ENCODE measurements around the gene FOXK2. TPM values are rescaled to one million over a fixed set of nuclear protein-coding genes. Genes with fewer than 3 reads are reported as not detected.

Gene FOXK2
- total RNA-seq, 1 donor: 29.3 TPM

- TF ChIP-seq CTCF (IDR thresholded peaks at IDR 0.05; ENCODE audit: extremely low read depth, low read depth, low read length): no peak
- no peaks in the 10 kb centered on the region for H3K27me3 ChIP-seq (ENCODE audit: insufficient read depth, low read length)
- H3K36me3 ChIP-seq (ENCODE audit: insufficient read depth, low read length): peaks cover 49% of the 10 kb centered on the region
- peaks cover 6% of the 10 kb centered on the region for H3K4me1 ChIP-seq (ENCODE audit: insufficient read depth, low read length)
- peaks cover 49% of the 10 kb centered on the region for H3K79me2 ChIP-seq (ENCODE audit: insufficient read depth, low read length)
- H4K20me1 ChIP-seq (ENCODE audit: insufficient read depth, low read length): peaks cover 16% of the 10 kb centered on the region
- H3K4me2 ChIP-seq (ENCODE audit: insufficient read depth, low read length): no peak overlapping the region
- DNase-seq (ENCODE audit: insufficient read length, low spot score, missing footprints): no peak
- no peak overlapping the region for H2AFZ ChIP-seq (ENCODE audit: low read length)
- H3K27ac ChIP-seq (ENCODE audit: low read depth, low read length): no peak overlapping the region
- H3K4me3 ChIP-seq (ENCODE audit: insufficient read depth, low read length): no peak overlapping the region
- no peaks in the 10 kb centered on the region for H3K9me3 ChIP-seq (ENCODE audit: low read depth, low read length)
These were observed 107.9 kb downstream of the FOXK2 start for GRCh38 chr17:82627405-82627804.

- no peak for DNase-seq (ENCODE audit: insufficient read length, low spot score, missing footprints)
- no peak overlapping the region for H3K27ac ChIP-seq (ENCODE audit: low read depth, low read length)
- H2AFZ ChIP-seq (ENCODE audit: low read length): no peak overlapping the region
- TF ChIP-seq CTCF (IDR thresholded peaks at IDR 0.05; ENCODE audit: extremely low read depth, low read depth, low read length): no peak
- H3K9me3 ChIP-seq (ENCODE audit: low read depth, low read length): no peaks in the 10 kb centered on the region
- no peaks in the 10 kb centered on the region for H3K4me1 ChIP-seq (ENCODE audit: insufficient read depth, low read length)
- H3K36me3 ChIP-seq (ENCODE audit: insufficient read depth, low read length): peaks cover 44% of the 10 kb centered on the region
- H3K27me3 ChIP-seq (ENCODE audit: insufficient read depth, low read length): no peaks in the 10 kb centered on the region
- no peak overlapping the region for H3K4me2 ChIP-seq (ENCODE audit: insufficient read depth, low read length)
- peaks cover 28% of the 10 kb centered on the region for H4K20me1 ChIP-seq (ENCODE audit: insufficient read depth, low read length)
- peaks cover 64% of the 10 kb centered on the region for H3K79me2 ChIP-seq (ENCODE audit: insufficient read depth, low read length)
- H3K4me3 ChIP-seq (ENCODE audit: insufficient read depth, low read length): no peak overlapping the region
These were observed 110.2 kb downstream of the FOXK2 start for GRCh38 chr17:82629748-82630147.

- H3K4me3 ChIP-seq (ENCODE audit: insufficient read depth, low read length): no peak overlapping the region
- H3K27me3 ChIP-seq (ENCODE audit: insufficient read depth, low read length): no peaks in the 10 kb centered on the region
- no peak overlapping the region for H3K4me2 ChIP-seq (ENCODE audit: insufficient read depth, low read length)
- peaks cover 66% of the 10 kb centered on the region for H3K79me2 ChIP-seq (ENCODE audit: insufficient read depth, low read length)
- H3K4me1 ChIP-seq (ENCODE audit: insufficient read depth, low read length): no peaks in the 10 kb centered on the region
- H3K9me3 ChIP-seq (ENCODE audit: low read depth, low read length): no peaks in the 10 kb centered on the region
- H3K27ac ChIP-seq (ENCODE audit: low read depth, low read length): no peak overlapping the region
- H3K36me3 ChIP-seq (ENCODE audit: insufficient read depth, low read length): peaks cover 41% of the 10 kb centered on the region
- peaks cover 29% of the 10 kb centered on the region for H4K20me1 ChIP-seq (ENCODE audit: insufficient read depth, low read length)
- H2AFZ ChIP-seq (ENCODE audit: low read length): no peak overlapping the region
- no peak for TF ChIP-seq CTCF (IDR thresholded peaks at IDR 0.05; ENCODE audit: extremely low read depth, low read depth, low read length)
- DNase-seq (ENCODE audit: insufficient read length, low spot score, missing footprints): no peak
These were observed 110.7 kb downstream of the FOXK2 start for GRCh38 chr17:82630212-82630611.

- Histone ChIP-seq H2AFZ (ENCODE audit: low read length) (no peak overlapping the region), H3K9me3 (ENCODE audit: low read depth, low read length) (no peaks in the 10 kb centered on the region), H4K20me1 (ENCODE audit: insufficient read depth, low read length) (peaks cover 35% of the 10 kb centered on the region), H3K4me2 (ENCODE audit: insufficient read depth, low read length) (no peak overlapping the region), H3K4me3 (ENCODE audit: insufficient read depth, low read length) (no peak overlapping the region), H3K79me2 (ENCODE audit: insufficient read depth, low read length) (peaks cover 78% of the 10 kb centered on the region), H3K36me3 (ENCODE audit: insufficient read depth, low read length) (peaks cover 39% of the 10 kb centered on the region), H3K27me3 (ENCODE audit: insufficient read depth, low read length) (no peaks in the 10 kb centered on the region), H3K27ac (ENCODE audit: low read depth, low read length) (no peak overlapping the region), H3K4me1 (ENCODE audit: insufficient read depth, low read length) (no peaks in the 10 kb centered on the region)
- no peak for TF ChIP-seq CTCF (IDR thresholded peaks at IDR 0.05; ENCODE audit: extremely low read depth, low read depth, low read length)
- DNase-seq (ENCODE audit: insufficient read length, low spot score, missing footprints): no peak
These were observed 112.0 kb downstream of the FOXK2 start for GRCh38 chr17:82631544-82631943.

Measured in osteoblast (primary cell).